MG63 (cell line): ENCODE results near the gene UTP3. TPM values are rescaled to one million over a fixed set of nuclear protein-coding genes. Genes with fewer than 3 reads are reported as not detected.
"Not testable (repeated sequence)": the region's sequence is repeated elsewhere in the genome, so short reads cannot be mapped to it uniquely, and the experiment has no call there.

Experiments
- DNase-seq: peaks from one replicate; pipeline ENCODE4 v3.0.0-alpha.2; 2020
- H3K27me3 ChIP-seq: fragments of 250-450 bp; sonication (Bioruptor Pico); 2 replicates; pipeline ENCODE4 v1.5.1; 2020; ENCODE audit warnings: mild to moderate bottlenecking, moderate library complexity
- H3K36me3 ChIP-seq: fragments of 250-450 bp; sonication (Bioruptor Pico); 2 replicates; pipeline ENCODE4 v1.5.1; 2020; ENCODE audit warnings: mild to moderate bottlenecking, moderate library complexity
- H3K4me3 ChIP-seq: fragments of 250-450 bp; sonication (Bioruptor Pico); 2 replicates; pipeline ENCODE4 v1.5.1; 2020; ENCODE audit warnings: mild to moderate bottlenecking, moderate library complexity
- H3K9me3 ChIP-seq: fragments of 250-450 bp; sonication (Bioruptor Pico); 2 replicates; pipeline ENCODE4 v1.5.1; 2020; ENCODE audit warnings: mild to moderate bottlenecking, moderate library complexity
- total RNA-seq: library from RNA; depleted of rRNA; stranded (reverse); fragments of >200 nt; shearing (Covaris generic); gene quantifications from 2 replicates; pipeline ENCODE4 v1.2.3, GENCODE V29; 2014; ENCODE audit warnings: low replicate concordance; rRNA removed

UTP3 gene, protein sequence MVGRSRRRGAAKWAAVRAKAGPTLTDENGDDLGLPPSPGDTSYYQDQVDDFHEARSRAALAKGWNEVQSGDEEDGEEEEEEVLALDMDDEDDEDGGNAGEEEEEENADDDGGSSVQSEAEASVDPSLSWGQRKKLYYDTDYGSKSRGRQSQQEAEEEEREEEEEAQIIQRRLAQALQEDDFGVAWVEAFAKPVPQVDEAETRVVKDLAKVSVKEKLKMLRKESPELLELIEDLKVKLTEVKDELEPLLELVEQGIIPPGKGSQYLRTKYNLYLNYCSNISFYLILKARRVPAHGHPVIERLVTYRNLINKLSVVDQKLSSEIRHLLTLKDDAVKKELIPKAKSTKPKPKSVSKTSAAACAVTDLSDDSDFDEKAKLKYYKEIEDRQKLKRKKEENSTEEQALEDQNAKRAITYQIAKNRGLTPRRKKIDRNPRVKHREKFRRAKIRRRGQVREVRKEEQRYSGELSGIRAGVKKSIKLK
- total RNA-seq = 3.0 and 6.4 TPM in 2 replicates

DNA sequence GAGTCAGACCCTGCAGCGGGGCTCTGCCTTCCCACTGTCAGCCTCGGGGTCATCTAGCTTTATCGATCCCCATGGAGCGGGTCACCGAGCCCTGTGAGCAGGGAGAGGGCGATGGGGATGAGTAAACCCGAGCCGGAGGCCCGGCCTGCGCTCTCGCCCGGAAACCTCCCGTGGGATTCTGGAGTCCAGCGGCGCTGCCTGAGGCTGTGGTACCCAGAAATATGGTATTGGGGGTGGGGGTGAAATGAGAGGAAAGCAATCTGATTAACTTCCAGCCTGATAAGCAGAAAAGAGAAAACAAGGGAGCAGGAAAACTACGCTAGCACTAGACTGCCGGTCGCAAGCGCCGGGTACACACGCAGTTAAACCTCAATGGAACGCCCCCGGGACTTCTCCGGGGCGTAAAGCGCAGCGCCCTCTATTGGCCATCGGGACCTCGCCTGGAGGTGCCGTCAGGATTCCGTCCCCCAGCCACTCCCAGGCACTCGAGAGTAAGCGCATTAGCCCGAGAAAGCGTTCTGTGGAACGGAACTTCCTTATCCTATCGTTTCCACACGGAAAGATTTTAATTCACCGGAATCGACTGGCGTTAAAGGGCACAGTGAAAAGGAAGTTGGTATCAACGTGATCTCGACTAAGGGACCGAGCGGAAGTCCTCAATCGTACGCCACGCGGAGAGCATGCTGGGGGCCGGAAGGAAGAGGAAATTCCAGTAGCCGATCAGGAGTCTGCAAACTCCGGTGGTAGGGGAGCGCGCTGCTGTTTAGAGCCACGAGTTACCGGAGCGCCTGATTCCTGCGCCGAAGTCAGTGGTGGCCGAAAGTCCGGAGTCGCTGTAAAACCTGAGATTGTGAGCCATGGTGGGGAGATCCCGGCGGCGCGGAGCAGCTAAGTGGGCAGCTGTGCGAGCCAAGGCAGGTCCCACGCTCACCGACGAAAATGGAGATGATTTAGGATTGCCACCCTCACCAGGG lies at the start of gene UTP3:
TSS of gene UTP3 (plus strand) at position 712 of the 974 bp plus-strand sequence. CDS start at position 858, 146 bp downstream.
- H3K36me3 ChIP-seq = peaks cover 16% of the 10 kb centered on the region
- peak; percentile 90 for DNase-seq

GRCh38 chr4:70640192-70640591 lies 48.1 kb upstream of the UTP3 start:
- Histone ChIP-seq H3K4me3 (no peak overlapping the region), H3K36me3 (no peaks in the 10 kb centered on the region), H3K27me3 (no peaks in the 10 kb centered on the region), H3K9me3 (no peaks in the 10 kb centered on the region)
- no peak for DNase-seq

More for the DNA sequence above, at the start of gene UTP3:
- Histone ChIP-seq H3K4me3 (peak within 1 kb of the TSS; percentile 92), H3K9me3 (no peaks in the 10 kb centered on the region), H3K27me3 (no peaks in the 10 kb centered on the region)

DNA sequence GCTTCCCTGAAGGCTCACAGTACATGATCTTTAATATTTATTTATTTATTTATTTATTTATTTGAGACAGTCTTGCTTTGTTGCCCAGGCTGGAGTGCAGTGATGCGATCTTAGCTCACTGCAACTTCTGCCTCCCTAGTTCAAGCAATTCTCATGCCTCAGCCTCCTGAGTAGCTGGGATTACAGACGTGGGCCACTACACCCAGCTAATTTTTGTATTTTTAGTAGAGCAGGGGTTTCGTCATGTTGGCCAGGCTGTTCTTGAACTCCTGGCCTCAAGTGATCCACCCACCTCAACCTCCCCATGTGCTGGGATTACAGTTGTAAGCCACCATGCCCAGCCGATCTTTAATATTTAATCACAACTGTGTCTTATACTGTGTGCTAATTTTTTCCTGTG lies 37.6 kb upstream of the UTP3 start:
- H3K4me3 ChIP-seq, H3K9me3 ChIP-seq, H3K27me3 ChIP-seq, H3K36me3 ChIP-seq, DNase-seq: not testable (repeated sequence)

DNA sequence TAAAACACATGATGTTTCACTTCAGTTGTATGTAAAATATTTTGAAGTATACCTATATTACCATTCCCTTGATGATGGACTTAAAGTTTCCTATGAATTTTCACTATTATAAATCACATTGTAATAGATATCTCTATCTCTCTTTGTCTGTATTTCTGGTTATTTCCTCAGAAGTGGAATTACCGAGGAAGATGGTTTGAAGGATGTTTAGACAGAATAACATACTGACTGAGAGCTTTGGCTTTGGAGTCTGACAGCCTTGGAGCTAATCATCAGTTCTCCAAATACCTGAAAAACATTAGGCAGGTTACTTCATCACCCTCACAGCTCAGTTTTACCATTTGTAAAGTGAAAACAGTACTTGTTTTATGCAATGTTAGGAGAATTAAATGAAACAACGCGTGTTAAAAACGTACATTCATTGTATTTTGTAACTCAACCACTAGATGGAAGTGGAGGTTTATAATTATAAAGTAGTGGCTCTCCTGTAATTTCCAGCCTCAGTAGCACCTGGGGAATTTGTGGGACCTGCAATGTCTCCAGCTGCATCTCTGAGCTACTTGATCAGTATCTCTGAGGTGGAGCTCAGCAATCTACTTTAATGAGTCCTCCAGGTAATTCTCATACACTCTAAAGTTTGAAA lies 36.3 kb upstream of the UTP3 start:
- Histone ChIP-seq H3K4me3 (peak overlapping the region; percentile 12), H3K27me3 (no peaks in the 10 kb centered on the region), H3K36me3 (no peaks in the 10 kb centered on the region), H3K9me3 (no peaks in the 10 kb centered on the region)
- DNase-seq = no peak

- H3K36me3 ChIP-seq = no peaks in the 10 kb centered on the region
- H3K27me3 ChIP-seq = no peaks in the 10 kb centered on the region
- H3K9me3 ChIP-seq = no peaks in the 10 kb centered on the region
- no peak overlapping the region for H3K4me3 ChIP-seq
- DNase-seq = no peak
Observed at GRCh38 chr4:70654605-70655011, 33.7 kb upstream of the UTP3 start.

- Histone ChIP-seq H3K4me3 (no peak overlapping the region), H3K9me3 (no peaks in the 10 kb centered on the region), H3K36me3 (no peaks in the 10 kb centered on the region), H3K27me3 (no peaks in the 10 kb centered on the region)
- DNase-seq = no peak
Observed at GRCh38 chr4:70657326-70657725, 31.0 kb upstream of the UTP3 start.

DNA sequence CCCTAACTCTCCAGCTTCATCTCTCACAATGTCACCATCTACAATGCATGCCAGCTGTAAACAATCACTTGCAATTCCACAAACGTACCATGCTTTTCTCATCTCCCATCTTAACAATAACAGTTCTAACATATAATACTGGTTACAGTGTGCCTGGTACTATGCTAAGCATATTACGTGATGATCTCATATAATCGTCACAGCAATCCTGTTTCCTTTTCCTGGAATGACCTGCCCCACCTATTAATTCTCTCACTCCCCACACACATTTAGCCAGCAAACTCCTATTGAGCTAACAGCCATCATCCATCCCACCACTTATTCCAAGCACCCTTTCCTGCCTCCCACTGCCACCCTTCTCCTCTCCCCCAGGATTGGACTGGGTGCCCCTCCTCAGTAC lies 29.9 kb upstream of the UTP3 start:
- no peak for DNase-seq
- H3K9me3 ChIP-seq = no peaks in the 10 kb centered on the region
- H3K27me3 ChIP-seq = no peaks in the 10 kb centered on the region
- H3K4me3 ChIP-seq = no peak overlapping the region
- H3K36me3 ChIP-seq = no peaks in the 10 kb centered on the region

DNA sequence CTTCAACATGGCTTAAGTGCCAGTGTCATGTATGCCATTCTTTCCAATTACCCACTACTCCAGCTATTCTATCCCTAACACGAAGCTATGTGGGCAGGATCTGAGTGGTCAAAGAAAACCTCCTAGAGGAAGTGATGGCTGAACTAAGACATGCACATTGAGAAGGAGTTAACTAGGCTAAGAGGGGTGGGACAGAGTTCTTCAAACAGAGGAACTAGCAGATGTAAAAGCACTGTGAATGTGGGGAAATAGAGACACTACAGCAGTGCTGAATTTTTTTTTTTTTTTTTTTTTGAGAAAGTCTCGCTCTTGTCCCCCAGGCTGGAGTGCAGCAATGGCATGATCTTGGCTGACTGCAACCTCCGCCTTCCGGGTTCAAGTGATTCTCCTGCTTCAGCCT lies 28.2 kb upstream of the UTP3 start:
- Histone ChIP-seq H3K27me3 (no peaks in the 10 kb centered on the region), H3K36me3 (no peaks in the 10 kb centered on the region), H3K4me3 (no peak overlapping the region), H3K9me3 (no peaks in the 10 kb centered on the region)
- DNase-seq = no peak

GRCh38 chr4:70661309-70661922 lies 26.9 kb upstream of the UTP3 start:
- not testable (repeated sequence) for DNase-seq, H3K36me3 ChIP-seq, H3K4me3 ChIP-seq, H3K9me3 ChIP-seq, H3K27me3 ChIP-seq

DNA sequence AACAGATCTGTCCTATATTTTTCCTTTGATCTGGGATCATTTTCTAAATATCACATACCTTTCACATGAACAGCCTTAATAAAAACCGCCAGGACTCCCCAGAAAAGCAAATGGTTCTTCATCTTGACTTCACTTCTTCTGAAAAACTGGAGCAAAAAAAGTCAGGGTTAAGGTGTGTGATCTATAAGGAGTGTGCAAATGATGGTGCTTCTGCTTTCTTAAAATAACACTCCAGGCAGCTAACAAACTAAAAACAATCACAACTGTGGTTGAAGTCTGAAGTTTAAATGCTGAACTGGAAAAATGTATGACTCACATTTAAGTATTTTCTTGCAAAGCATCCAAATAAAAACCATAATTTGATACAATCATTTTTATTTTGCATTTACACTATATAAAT lies 22.0 kb upstream of the UTP3 start, which contains the start of gene JCHAIN:
TSS of gene JCHAIN (minus strand) at position 140 of the 400 bp plus-strand sequence. CDS start at position 122, 18 bp downstream.
- no peak for DNase-seq
- Histone ChIP-seq H3K4me3 (no peak within 1 kb of the TSS), H3K9me3 (no peaks in the 10 kb centered on the region), H3K27me3 (no peaks in the 10 kb centered on the region), H3K36me3 (no peaks in the 10 kb centered on the region)

- Histone ChIP-seq H3K9me3 (no peaks in the 10 kb centered on the region), H3K27me3 (no peaks in the 10 kb centered on the region), H3K4me3 (no peak overlapping the region), H3K36me3 (no peaks in the 10 kb centered on the region)
- DNase-seq = no peak
Observed at GRCh38 chr4:70667740-70668535, 20.4 kb upstream of the UTP3 start.

DNA sequence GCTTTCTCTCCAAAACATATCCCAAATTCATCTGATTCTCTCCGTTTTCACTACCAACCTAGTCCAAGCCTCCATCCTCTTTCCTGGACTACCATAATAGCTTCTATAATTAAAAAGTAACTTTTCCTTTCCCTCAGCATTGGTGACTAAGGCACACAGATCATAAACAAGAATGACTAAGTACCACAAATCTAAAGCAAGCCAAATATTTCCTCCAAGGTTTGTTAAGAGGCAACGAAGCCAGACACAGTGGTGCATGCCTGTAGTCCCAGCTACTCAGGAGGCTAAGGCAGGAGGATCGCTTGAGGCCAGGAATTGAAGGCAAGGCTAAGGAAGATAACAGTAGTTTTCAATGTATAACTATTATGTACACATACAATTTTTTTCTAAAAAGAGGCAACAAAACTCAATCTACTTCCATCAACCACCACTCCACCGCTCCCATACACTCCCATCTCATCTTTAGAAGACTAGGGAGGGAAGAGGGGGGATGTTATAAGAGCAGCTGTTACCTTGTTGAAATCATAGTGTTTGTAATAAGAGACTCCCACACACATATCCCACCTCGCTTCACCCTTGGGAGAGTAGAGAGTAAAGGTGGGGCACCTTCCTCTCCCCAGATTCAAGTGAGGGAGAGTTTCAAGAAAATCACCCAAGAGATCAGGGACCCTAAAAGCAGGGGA lies 17.9 kb upstream of the UTP3 start:
- no peak for DNase-seq
- no peaks in the 10 kb centered on the region for H3K27me3 ChIP-seq
- no peaks in the 10 kb centered on the region for H3K36me3 ChIP-seq
- H3K4me3 ChIP-seq = no peak overlapping the region
- H3K9me3 ChIP-seq = no peaks in the 10 kb centered on the region

DNA sequence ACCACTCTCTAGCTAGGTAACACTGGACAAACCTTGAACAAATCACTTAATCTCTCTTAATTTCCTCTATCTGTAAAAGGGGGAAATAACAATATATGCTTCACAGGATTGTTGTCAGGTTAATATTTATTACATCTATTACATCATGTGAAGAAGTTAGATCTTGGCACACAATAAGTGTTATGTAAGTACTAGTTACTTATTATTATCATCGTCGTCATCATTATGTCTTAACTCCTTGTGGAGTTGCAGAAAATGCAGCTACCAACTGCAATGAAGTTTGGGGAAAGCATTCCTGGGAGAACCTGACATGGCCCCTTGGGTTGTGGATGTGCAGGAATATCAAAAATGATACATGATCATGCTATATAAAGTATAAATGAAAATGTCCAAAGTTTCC lies 17.2 kb upstream of the UTP3 start:
- Histone ChIP-seq H3K36me3 (no peaks in the 10 kb centered on the region), H3K27me3 (no peaks in the 10 kb centered on the region), H3K9me3 (no peaks in the 10 kb centered on the region), H3K4me3 (no peak overlapping the region)
- DNase-seq = no peak

DNA sequence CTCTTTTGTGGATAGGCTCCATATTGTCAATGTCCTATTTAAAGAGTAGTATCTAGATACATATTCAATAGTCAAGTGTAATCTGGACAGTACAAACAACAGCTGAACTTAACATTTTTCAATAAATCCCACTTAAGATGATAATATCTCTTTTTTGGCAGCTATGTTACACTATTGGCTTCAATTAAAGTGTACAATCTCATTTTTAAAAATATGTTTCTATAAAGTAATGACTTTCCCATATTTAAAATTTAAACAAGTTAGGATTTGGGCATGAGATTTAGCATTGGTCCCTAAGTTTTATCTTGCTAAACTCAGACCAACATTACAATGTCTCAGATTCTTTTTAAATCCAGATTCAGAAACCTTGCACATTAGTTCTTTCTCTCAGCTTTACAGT lies 14.1 kb upstream of the UTP3 start:
- Histone ChIP-seq H3K9me3 (no peaks in the 10 kb centered on the region), H3K4me3 (no peak overlapping the region), H3K36me3 (no peaks in the 10 kb centered on the region), H3K27me3 (no peaks in the 10 kb centered on the region)
- no peak for DNase-seq

DNA sequence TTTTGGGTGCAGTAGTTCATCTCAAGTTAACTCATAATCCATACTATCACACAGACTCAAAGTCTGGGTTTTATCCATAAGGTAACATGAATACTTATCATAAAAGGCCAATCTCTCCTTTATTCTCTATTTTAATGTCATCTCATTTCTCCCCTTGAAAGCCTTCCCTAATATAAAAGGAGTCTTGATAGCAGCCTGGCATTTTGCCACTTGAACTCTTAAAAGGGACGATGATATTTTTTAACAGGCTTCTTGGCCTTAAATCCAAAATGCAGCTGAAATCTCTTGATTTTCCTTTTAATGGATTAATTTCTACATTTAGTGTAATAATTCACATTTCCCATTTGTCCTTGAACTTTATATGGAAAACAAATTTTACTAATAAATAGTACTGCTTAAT lies 13.6 kb upstream of the UTP3 start:
- H3K27me3 ChIP-seq = no peaks in the 10 kb centered on the region
- no peak for DNase-seq
- no peaks in the 10 kb centered on the region for H3K36me3 ChIP-seq
- no peaks in the 10 kb centered on the region for H3K9me3 ChIP-seq
- H3K4me3 ChIP-seq = no peak overlapping the region
